PC-9 (cell line): ENCODE measurements around the gene TAF4. TPM values are rescaled to one million over a fixed set of nuclear protein-coding genes. Genes with fewer than 3 reads are reported as not detected.

Experiments used
- BruUV-seq: library from RNA; stranded (reverse); fragments of 400-500 nt; replicated peaks from 2 replicates; lab custom pipeline; 2021; lab: Mats Ljungman, UMichigan
- CTCF ChIA-PET: fragments of 300-600 bp; sonication (Branson Sonifier 250); formaldehyde crosslinking; loops from one replicate; lab custom pipeline; 2022; ENCODE audit warnings: antibody characterized with exemption; lab: Charles Lee
- POLR2A ChIA-PET: fragments of 300-600 bp; sonication (Branson Sonifier 250); formaldehyde crosslinking; loops from one replicate; lab custom pipeline; 2022; ENCODE audit warnings: antibody characterized with exemption; ENCODE audit not compliant: unreplicated experiment; lab: Charles Lee
- DNase-seq, 2 experiments: peaks; one replicate each; pipeline versions ENCODE4 v3.0.0 to v3.0.0-alpha.2; 2015 to 2022; ENCODE audit warnings: mixed read lengths in 1 of 2
- H2AFZ ChIP-seq: fragments of 200-600 bp; sonication (generic); 2 replicates; pipeline ENCODE4 v1.8.1; 2017; ENCODE audit warnings: antibody characterized with exemption
- H3F3A ChIP-seq: fragments of 200-600 bp; sonication (generic); 2 replicates; pipeline ENCODE4 v1.8.1; 2017; ENCODE audit warnings: antibody characterized with exemption, mild to moderate bottlenecking, low read depth; ENCODE audit not compliant: insufficient read depth
- H3K27ac ChIP-seq: fragments of 200-600 bp; sonication (generic); 2 replicates; pipeline ENCODE4 v1.6.1; 2016; ENCODE audit warnings: mixed run types
- H3K27me3 ChIP-seq: fragments of 200-600 bp; sonication (generic); 2 replicates; pipeline ENCODE4 v1.6.1; 2016; ENCODE audit warnings: low read depth, mixed run types; ENCODE audit not compliant: insufficient read depth
- H3K36me3 ChIP-seq: fragments of 200-600 bp; sonication (generic); 2 replicates; pipeline ENCODE4 v1.6.1; 2016; ENCODE audit warnings: low read depth, mixed run types
- H3K4me1 ChIP-seq: fragments of 200-600 bp; sonication (generic); replicated peaks from 2 replicates; pipeline ENCODE4 v1.6.1; 2016; ENCODE audit warnings: mixed run types; ENCODE audit not compliant: insufficient read depth
- H3K4me2 ChIP-seq: fragments of 200-600 bp; sonication (generic); 2 replicates; pipeline ENCODE4 v1.6.1; 2017; ENCODE audit warnings: mixed run types
- H3K4me3 ChIP-seq: fragments of 200-600 bp; sonication (generic); 2 replicates; pipeline ENCODE4 v1.6.1; 2016; ENCODE audit warnings: mixed run types
- H3K79me2 ChIP-seq: fragments of 200-600 bp; sonication (generic); 2 replicates; pipeline ENCODE4 v1.6.1; 2017; ENCODE audit warnings: low read depth, mixed run types
- H3K9me2 ChIP-seq: fragments of 200-600 bp; sonication (generic); 2 replicates; pipeline ENCODE4 v1.8.1; 2017; ENCODE audit warnings: mild to moderate bottlenecking; ENCODE audit not compliant: insufficient read depth
- H3K9me3 ChIP-seq: fragments of 200-600 bp; sonication (generic); 2 replicates; pipeline ENCODE4 v1.8.1; 2016; ENCODE audit warnings: low read depth; ENCODE audit not compliant: insufficient read depth
- H4K20me1 ChIP-seq: fragments of 200-600 bp; sonication (generic); 2 replicates; pipeline ENCODE4 v1.8.1; 2017; ENCODE audit not compliant: insufficient read depth
- CTCF ChIP-seq: fragments of 200-600 bp; sonication (generic); conservative IDR thresholded peaks from 2 replicates; pipeline ENCODE4 v1.6.1; 2017; ENCODE audit warnings: mixed run types, antibody characterized with exemption, mild to moderate bottlenecking, moderate library complexity
- EZH2 ChIP-seq: fragments of 200-600 bp; sonication (generic); IDR thresholded peaks from 2 replicates; pipeline ENCODE4 v1.8.0; 2017; ENCODE audit warnings: antibody characterized with exemption, low read depth
- intact Hi-C: fragments of 100-400 bp; cut with micrococcal nuclease; formaldehyde crosslinking; loops from one replicate; pipeline ENCODE4 v1.10.0; 2022; ENCODE audit not compliant: unreplicated experiment
- total RNA-seq: library from RNA; stranded (reverse); gene quantifications from 2 replicates; pipeline ENCODE4 v1.2.3, GENCODE V29; 2021

The TAF4 gene
- total RNA-seq, 1 experiment from 2014 or later, result 32.5 TPM

GRCh38 chr20:62063981-62064769 is 1.5 kb downstream of the TAF4 start:
- peak; percentile 45 to 65 for DNase-seq
- Histone ChIP-seq H4K20me1 (peaks cover 32% of the 10 kb centered on the region), H3K4me3 (peak overlapping the region; percentile 59; the same call in 1 of the 2 replicates), H3K4me2 (peak overlapping the region; percentile 90), H3F3A (no peaks in the 10 kb centered on the region; the same call in 1 of the 2 replicates), H2AFZ (no peak overlapping the region), H3K9me3 (no peaks in the 10 kb centered on the region), H3K27ac (no peak overlapping the region), H3K36me3 (no peaks in the 10 kb centered on the region), H3K79me2 (peaks cover 52% of the 10 kb centered on the region), H3K9me2 (no peaks in the 10 kb centered on the region), H3K27me3 (no peaks in the 10 kb centered on the region), H3K4me1 (peaks cover 16% of the 10 kb centered on the region)
- BruUV-seq, result no TSS peak
- TF ChIP-seq EZH2 (no peak), CTCF (no peak)
- ChIA-PET CTCF (no interaction called here), POLR2A (no interaction called here)
- intact Hi-C loops, result loop anchor here (5.0 kb wide), 1 partner anchor 73 kb away; no protein-coding TSS in a partner anchor

- Histone ChIP-seq H3K27ac (no peak overlapping the region), H3K9me2 (no peaks in the 10 kb centered on the region), H3K79me2 (peaks cover 57% of the 10 kb centered on the region), H4K20me1 (peaks cover 35% of the 10 kb centered on the region), H3F3A (no peaks in the 10 kb centered on the region; the same call in 1 of the 2 replicates), H3K9me3 (no peaks in the 10 kb centered on the region), H3K27me3 (no peaks in the 10 kb centered on the region), H2AFZ (no peak overlapping the region), H3K4me3 (peak overlapping the region; percentile 59; the same call in 1 of the 2 replicates), H3K4me1 (peaks cover 16% of the 10 kb centered on the region), H3K36me3 (no peaks in the 10 kb centered on the region), H3K4me2 (peak overlapping the region; percentile 90)
- ChIA-PET CTCF (no interaction called here), POLR2A (no interaction called here)
- intact Hi-C loops, result loop anchor here (5.0 kb wide), 1 partner anchor 74 kb away; no protein-coding TSS in a partner anchor
- no peak for DNase-seq
- no TSS peak for BruUV-seq
- TF ChIP-seq EZH2 (no peak), CTCF (no peak)
Measured at GRCh38 chr20:62063315-62063980, 2.2 kb downstream of the TAF4 start.

- TF ChIP-seq EZH2, result no peak
- no peak for TF ChIP-seq CTCF
- Histone ChIP-seq H3K9me3 (no peaks in the 10 kb centered on the region), H3F3A (no peaks in the 10 kb centered on the region; the same call in 1 of the 2 replicates), H3K4me3 (no peak overlapping the region), H3K4me1 (peaks cover 16% of the 10 kb centered on the region), H2AFZ (no peak overlapping the region), H4K20me1 (peaks cover 35% of the 10 kb centered on the region), H3K27ac (no peak overlapping the region), H3K4me2 (no peak overlapping the region), H3K9me2 (no peaks in the 10 kb centered on the region), H3K27me3 (no peaks in the 10 kb centered on the region), H3K36me3 (no peaks in the 10 kb centered on the region), H3K79me2 (peaks cover 57% of the 10 kb centered on the region)
- CTCF ChIA-PET, result no interaction called here
- BruUV-seq, result TSS peak; percentile 55
- POLR2A ChIA-PET, result interaction anchor here (0.6 to 0.7 kb wide), 2 partner anchors 73 to 177 kb away, joined by 10 to 18 read pairs; no protein-coding TSS in a partner anchor
- no peak for DNase-seq
- intact Hi-C loops, result loop anchor here (5.0 kb wide), 1 partner anchor 75 kb away; no protein-coding TSS in a partner anchor
Measured at GRCh38 chr20:62062661-62063314, 2.9 kb downstream of the TAF4 start.
